Naive thymus-derived CD4-positive, alpha-beta T cell (primary cell): ENCODE data around the gene CEACAM19. TPM values are rescaled to one million over a fixed set of nuclear protein-coding genes. Genes with fewer than 3 reads are reported as not detected.
"Not testable (repeated sequence)": the region's sequence is repeated elsewhere in the genome, so short reads cannot be mapped to it uniquely, and the experiment has no call there.

ENCODE experiments used
- ATAC-seq: fragments of 150-1000 bp; cut with Tn5 transposase; 2 replicates; pipeline ENCODE4 v1.10.0; 2021; ENCODE audit warnings: mild to moderate bottlenecking, moderate library complexity
- CTCF ChIA-PET: fragments of 350-600 bp; sonication (Branson Sonifier 250); formaldehyde crosslinking; loops from one replicate; lab custom pipeline; 2021; ENCODE audit warnings: antibody characterized with exemption; lab: Charles Lee
- POLR2A ChIA-PET: fragments of 350-600 bp; sonication (Branson Sonifier 250); formaldehyde crosslinking; loops from one replicate; lab custom pipeline; 2021; ENCODE audit warnings: antibody characterized with exemption, inconsistent platforms; lab: Charles Lee
- DNase-seq, 9 donors: peaks; one replicate each; pipeline versions ENCODE4 v3.0.0 to v3.0.0-alpha.2; 2020 to 2022; ENCODE audit warnings: mixed read lengths in 1 of 9
- H3K27ac ChIP-seq: one replicate; pipeline ENCODE4 v1.7.0; 2013; ENCODE audit warnings: mild to moderate bottlenecking, low read depth, low read length, moderate library complexity
- H3K27me3 ChIP-seq, 2 donors: one replicate each; pipeline ENCODE4 v1.7.0; 2013; ENCODE audit warnings: low read length in 2 of 2, mild to moderate bottlenecking in 2 of 2, moderate library complexity in 2 of 2; ENCODE audit not compliant: control insufficient read depth in 2 of 2, insufficient read depth in 2 of 2
- H3K36me3 ChIP-seq, 3 experiments: 1 replicate in 2 of 3; 2 replicates in 1 of 3; pipeline ENCODE4 v1.7.0; 2013; ENCODE audit warnings: low read length in 3 of 3, mild to moderate bottlenecking in 3 of 3, moderate library complexity in 1 of 3; ENCODE audit not compliant: insufficient read depth in 3 of 3, control insufficient read depth in 2 of 3
- H3K4me1 ChIP-seq, 2 donors: one replicate each; pipeline ENCODE4 v1.7.0; 2013; ENCODE audit warnings: low read length in 2 of 2, mild to moderate bottlenecking in 2 of 2, moderate library complexity in 1 of 2; ENCODE audit not compliant: control insufficient read depth in 2 of 2, insufficient read depth in 2 of 2
- H3K4me3 ChIP-seq: 2 replicates; pipeline ENCODE4 v1.7.0; 2013; ENCODE audit warnings: mild to moderate bottlenecking, low read length
- H3K9me3 ChIP-seq, 3 experiments: 1 replicate in 2 of 3; 2 replicates in 1 of 3; pipeline ENCODE4 v1.7.0; 2013; ENCODE audit warnings: low read length in 3 of 3; ENCODE audit not compliant: control insufficient read depth in 2 of 3
- H3K27ac Mint-ChIP-seq, 9 donors: one replicate each; pipeline ENCODE4 v1.8.0; 2020 to 2022; ENCODE audit warnings: mixed read lengths in 9 of 9, mild to moderate bottlenecking in 8 of 9, moderate library complexity in 5 of 9, inconsistent platforms in 2 of 9
- H3K27me3 Mint-ChIP-seq, 5 donors: one replicate each; pipeline ENCODE4 v1.8.0; 2021 to 2022; ENCODE audit warnings: mixed read lengths in 5 of 5, mild to moderate bottlenecking in 1 of 5
- H3K36me3 Mint-ChIP-seq, 5 donors: one replicate each; pipeline ENCODE4 v1.8.0; 2020 to 2022; ENCODE audit warnings: mixed read lengths in 5 of 5, mild to moderate bottlenecking in 3 of 5, inconsistent platforms in 1 of 5
- H3K4me1 Mint-ChIP-seq, 7 donors: one replicate each; pipeline ENCODE4 v1.8.0; 2020 to 2022; ENCODE audit warnings: mixed read lengths in 7 of 7, mild to moderate bottlenecking in 3 of 7, inconsistent platforms in 1 of 7
- H3K4me3 Mint-ChIP-seq, 10 donors: one replicate each; pipeline ENCODE4 v1.8.0; 2020 to 2022; ENCODE audit warnings: mild to moderate bottlenecking in 10 of 10, mixed read lengths in 10 of 10, moderate library complexity in 6 of 10, inconsistent platforms in 2 of 10
- H3K9me3 Mint-ChIP-seq, 11 donors: one replicate each; pipeline ENCODE4 v1.8.0; 2020 to 2022; ENCODE audit warnings: mixed read lengths in 11 of 11, mild to moderate bottlenecking in 4 of 11, inconsistent platforms in 1 of 11, moderate library complexity in 1 of 11
- intact Hi-C, 2 donors: fragments of 100-400 bp; cut with micrococcal nuclease; formaldehyde crosslinking; loops; one replicate each; pipeline ENCODE4 v1.15.1; 2023
- polyA plus RNA-seq, 2 donors: library from polyadenylated mRNA; unstranded; fragments of 300-500 nt; fragmentation: Illumina TruSeq; gene quantifications; one replicate each; pipeline ENCODE4 v1.2.3, GENCODE V29; 2021
- total RNA-seq, 6 experiments: library from RNA in 5 of 6; stranded (reverse) in 5 of 6; gene quantifications; 1 replicate in 5 of 6; 2 replicates in 1 of 6; pipeline ENCODE4 v1.2.3 and lab custom pipeline; 2021 to 2026

CEACAM19 gene
- total and polyA plus RNA-seq, 7 experiments from 2014 or later, result 0.63 to 3.4 (median 2.1) TPM; not detected in 2

DNA sequence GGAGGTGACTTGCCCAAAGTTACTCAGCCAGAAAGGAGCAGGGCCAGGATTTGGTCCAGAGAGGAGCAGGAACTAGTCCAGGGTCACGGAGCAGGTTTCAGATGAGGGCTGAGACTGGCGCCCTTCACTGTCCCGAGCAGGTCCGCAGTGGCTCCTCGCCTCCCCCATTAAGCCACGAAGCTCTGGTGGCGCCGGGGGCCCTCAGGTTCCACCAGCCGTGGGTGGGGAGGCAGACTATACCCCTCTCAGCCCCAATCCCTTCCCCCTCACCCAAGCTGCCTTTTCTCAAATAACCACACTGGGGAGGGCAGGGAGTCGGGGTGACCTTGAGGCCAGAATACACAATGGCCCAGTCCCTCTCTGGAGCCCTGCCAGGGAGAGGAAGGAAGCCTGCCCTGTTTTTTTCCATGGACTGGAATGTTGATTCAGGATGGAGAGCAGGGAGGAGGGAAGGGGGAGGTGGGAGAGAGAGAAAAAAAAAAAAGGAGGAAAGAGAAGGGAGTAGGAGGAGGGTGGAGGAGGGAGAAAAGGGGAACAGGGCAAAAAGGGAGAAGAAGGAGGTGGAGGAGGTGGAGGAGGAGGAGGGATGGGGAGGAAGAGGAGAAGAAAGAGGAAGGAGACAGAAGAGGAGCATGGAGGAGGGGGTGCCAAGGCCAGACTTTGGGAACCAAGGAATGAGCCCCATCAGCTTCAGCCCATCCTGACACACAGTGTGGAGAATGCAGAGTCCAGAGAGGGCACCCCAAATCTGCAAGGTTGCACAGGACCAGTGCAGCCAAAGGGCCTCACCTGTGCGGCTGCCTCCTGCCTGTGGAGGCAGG, 47.4 kb downstream of the CEACAM19 start:
- Mint-ChIP-seq H3K27ac (peak overlapping the region in 1 of 9 donors; percentile 30), H3K27me3 (no peaks in the 10 kb centered on the region), H3K4me1 (peaks cover 0 to 25% (median 7%) of the 10 kb centered on the region in 7 donors), H3K4me3 (no peak overlapping the region), H3K36me3 (peaks cover 0 to 12% (median 0%) of the 10 kb centered on the region in 5 donors), H3K9me3 (peaks cover 0 to 17% (median 11%) of the 10 kb centered on the region in 11 donors)
- no peaks in the 10 kb centered on the region for H3K27me3 ChIP-seq
- no peak overlapping the region for H3K4me3 ChIP-seq
- H3K4me1 ChIP-seq, result peaks cover 0 to 3% of the 10 kb centered on the region in 2 donors
- no peaks in the 10 kb centered on the region for H3K36me3 ChIP-seq
- ATAC-seq (no peak), DNase-seq (no peak)
- no peak overlapping the region for H3K27ac ChIP-seq
- peaks cover 0 to 9% (median 0%) of the 10 kb centered on the region in 3 experiments for H3K9me3 ChIP-seq
- ChIA-PET POLR2A (no interaction called here), CTCF (interaction anchor here (0.9 to 13.1 kb wide), 3 partner anchors 7 to 53 kb away, joined by 3 to 295 read pairs (median 3); no protein-coding TSS in a partner anchor)
- intact Hi-C loops, result no loop called here

- Histone ChIP-seq H3K4me3 (no peak overlapping the region), H3K27me3 (no peaks in the 10 kb centered on the region), H3K9me3 (peaks cover 0 to 9% (median 0%) of the 10 kb centered on the region in 3 experiments), H3K36me3 (no peaks in the 10 kb centered on the region), H3K27ac (no peak overlapping the region), H3K4me1 (peaks cover 0 to 9% of the 10 kb centered on the region in 2 donors)
- no peak overlapping the region for H3K27ac Mint-ChIP-seq
- no peak overlapping the region for H3K4me3 Mint-ChIP-seq
- POLR2A ChIA-PET, result no interaction called here
- peaks cover 0 to 2% (median 0%) of the 10 kb centered on the region in 5 donors for H3K27me3 Mint-ChIP-seq
- ATAC-seq (no peak), DNase-seq (no peak)
- H3K36me3 Mint-ChIP-seq, result peaks cover 0 to 9% (median 0%) of the 10 kb centered on the region in 5 donors
- H3K9me3 Mint-ChIP-seq, result peaks cover 0 to 17% (median 11%) of the 10 kb centered on the region in 11 donors
- intact Hi-C loops, result no loop called here
- CTCF ChIA-PET, result interaction anchor here (13.1 kb wide), 1 partner anchor 52 kb away, joined by 295 read pairs; no protein-coding TSS in a partner anchor
- H3K4me1 Mint-ChIP-seq, result peaks cover 4 to 31% (median 12%) of the 10 kb centered on the region in 7 donors
Measured at GRCh38 chr19:44719262-44719701, 48.0 kb downstream of the CEACAM19 start.

DNA sequence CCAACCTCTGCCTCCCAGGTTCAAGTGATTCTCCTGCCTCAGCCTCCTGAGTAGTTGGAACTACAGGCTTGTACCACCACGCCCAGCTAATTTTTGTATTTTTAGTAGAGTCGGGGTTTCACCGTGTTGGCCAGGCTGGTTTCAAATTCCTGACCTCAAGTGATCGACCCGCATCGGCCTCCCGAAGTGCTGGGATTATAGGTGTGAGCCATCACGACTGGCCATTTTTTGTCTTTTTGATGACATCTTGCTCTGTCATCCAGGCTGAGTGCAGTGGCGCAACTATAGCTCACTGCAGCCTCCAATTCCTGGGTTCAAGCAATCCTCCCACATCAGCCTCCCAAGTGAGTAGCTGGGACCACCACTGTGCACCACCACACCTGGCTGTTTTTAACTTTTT, 49.1 kb downstream of the CEACAM19 start:
- H3K4me1 Mint-ChIP-seq, result peaks cover 8 to 40% (median 16%) of the 10 kb centered on the region in 7 donors
- H3K4me3 Mint-ChIP-seq, H3K27me3 Mint-ChIP-seq, H3K9me3 Mint-ChIP-seq, H3K4me3 ChIP-seq, H3K4me1 ChIP-seq, intact Hi-C loops, ATAC-seq, H3K27me3 ChIP-seq, H3K36me3 Mint-ChIP-seq, H3K27ac ChIP-seq, DNase-seq, H3K27ac Mint-ChIP-seq, H3K36me3 ChIP-seq, H3K9me3 ChIP-seq, POLR2A ChIA-PET: not testable (repeated sequence)
- CTCF ChIA-PET, result interaction anchor here (6.0 to 13.1 kb wide), 2 partner anchors 31 to 51 kb away, joined by 61 to 295 read pairs; no protein-coding TSS in a partner anchor

DNA sequence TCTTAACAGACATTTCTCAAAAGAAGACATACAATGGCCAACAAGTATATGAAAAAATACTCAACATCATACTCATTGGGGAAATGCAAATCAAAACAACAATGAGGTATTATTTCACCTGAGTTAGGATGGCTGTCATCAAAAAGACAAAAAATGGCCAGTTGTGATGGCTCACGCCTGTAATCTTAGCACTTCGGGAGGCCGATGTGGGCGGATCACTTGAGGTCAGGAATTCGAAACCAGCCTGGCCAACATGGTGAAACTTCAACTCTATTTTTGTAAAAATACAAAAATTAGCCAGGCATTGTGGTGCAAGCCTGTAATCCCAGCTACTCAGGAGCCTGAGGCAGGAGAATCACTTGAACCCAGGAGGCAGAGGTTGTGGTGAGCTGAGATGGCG, 49.7 kb downstream of the CEACAM19 start:
- no peak overlapping the region for H3K27ac ChIP-seq
- Mint-ChIP-seq H3K9me3 (peaks cover 0 to 1% (median 0%) of the 10 kb centered on the region in 11 donors), H3K27me3 (peaks cover 0 to 4% (median 0%) of the 10 kb centered on the region in 5 donors), H3K4me1 (peaks cover 8 to 46% (median 17%) of the 10 kb centered on the region in 7 donors), H3K36me3 (peaks cover 0 to 1% (median 0%) of the 10 kb centered on the region in 5 donors), H3K4me3 (no peak overlapping the region), H3K27ac (no peak overlapping the region)
- H3K27me3 ChIP-seq, result no peaks in the 10 kb centered on the region
- H3K4me3 ChIP-seq, result no peak overlapping the region
- intact Hi-C loops, result no loop called here
- ChIA-PET CTCF (interaction anchor here (6.0 to 13.1 kb wide), 2 partner anchors 32 to 50 kb away, joined by 61 to 295 read pairs; no protein-coding TSS in a partner anchor), POLR2A (no interaction called here)
- H3K4me1 ChIP-seq, result peaks cover 0 to 10% of the 10 kb centered on the region in 2 donors
- no peak for ATAC-seq
- no peaks in the 10 kb centered on the region for H3K36me3 ChIP-seq
- H3K9me3 ChIP-seq, result no peaks in the 10 kb centered on the region
- no peak for DNase-seq

- H3K9me3 Mint-ChIP-seq, H3K4me1 ChIP-seq, H3K36me3 ChIP-seq, H3K27me3 ChIP-seq, H3K27me3 Mint-ChIP-seq, H3K4me3 Mint-ChIP-seq, intact Hi-C loops, H3K27ac Mint-ChIP-seq, H3K27ac ChIP-seq, H3K4me3 ChIP-seq, H3K36me3 Mint-ChIP-seq, ATAC-seq, DNase-seq, H3K9me3 ChIP-seq: not testable (repeated sequence)
- POLR2A ChIA-PET, result interaction anchor here (1.0 kb wide), 1 partner anchor 31 kb away, joined by 3 read pairs; no protein-coding TSS in a partner anchor
- CTCF ChIA-PET, result interaction anchor here (0.7 to 13.1 kb wide), 6 partner anchors 12 to 64 kb away, joined by 3 to 295 read pairs (median 6); no protein-coding TSS in a partner anchor
- H3K4me1 Mint-ChIP-seq, result peaks cover 8 to 49% (median 18%) of the 10 kb centered on the region in 7 donors
Measured at GRCh38 chr19:44721369-44721768, 50.1 kb downstream of the CEACAM19 start.
